Right ventricle myocardium superior (tissue), 1 donor: ENCODE measurements around the gene ZCCHC8. TPM values are rescaled to one million over a fixed set of nuclear protein-coding genes. Genes with fewer than 3 reads are reported as not detected.
A peak's percentile ranks its signal among the peaks of the same experiment; 100 is the strongest.
"Not testable (repeated sequence)": the region's sequence is repeated elsewhere in the genome, so short reads cannot be mapped to it uniquely, and the experiment has no call there.

Experiments used
- ATAC-seq: fragments of 200-7000 bp; cut with Tn5 transposase; one replicate; pipeline ENCODE4 v1.9.1; 2020; ENCODE audit warnings: mild to moderate bottlenecking; ENCODE audit not compliant: poor library complexity
- DNase-seq: peaks from one replicate; pipeline ENCODE4 v3.0.0-alpha.2; 2020
- intact Hi-C: fragments of 100-400 bp; cut with DNase I; formaldehyde crosslinking; loops from one replicate; pipeline ENCODE4 v1.11.2; 2022
- total RNA-seq: library from RNA; stranded (reverse); fragmentation: NEBNext Ultra II Directional; extraction: Animal tissue kit (Norgen Biotek cat#: 25700); gene quantifications from one replicate; pipeline ENCODE4 v1.2.1, GENCODE V29; 2021
- donor health status: DM: no; HTN: yes; CAD: no; lungs with severe emphysema.

ZCCHC8 gene
- total RNA-seq, 1 donor from 2014 or later, result 8.0 TPM

DNA sequence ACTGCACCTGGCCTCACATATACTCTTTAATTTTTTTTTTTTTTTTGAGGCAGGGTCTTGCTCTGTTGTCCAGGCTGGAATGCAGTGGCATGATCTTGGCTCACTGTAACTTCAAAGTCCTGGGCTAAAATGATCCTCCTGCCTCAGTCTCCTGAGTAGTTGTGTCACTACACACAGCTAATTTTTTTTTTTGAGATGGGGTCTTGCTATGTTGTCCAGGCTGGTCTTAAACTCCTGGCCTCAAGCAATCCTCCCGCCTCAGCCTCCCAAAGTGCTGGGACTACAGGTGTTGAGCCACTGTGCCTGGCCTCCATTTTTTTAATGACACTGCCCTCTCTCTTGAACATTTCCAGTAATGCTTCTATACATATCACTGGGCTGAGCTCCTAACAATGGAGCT is 16.3 kb downstream of the ZCCHC8 start:
- DNase-seq, intact Hi-C loops, ATAC-seq: not testable (repeated sequence)

DNA sequence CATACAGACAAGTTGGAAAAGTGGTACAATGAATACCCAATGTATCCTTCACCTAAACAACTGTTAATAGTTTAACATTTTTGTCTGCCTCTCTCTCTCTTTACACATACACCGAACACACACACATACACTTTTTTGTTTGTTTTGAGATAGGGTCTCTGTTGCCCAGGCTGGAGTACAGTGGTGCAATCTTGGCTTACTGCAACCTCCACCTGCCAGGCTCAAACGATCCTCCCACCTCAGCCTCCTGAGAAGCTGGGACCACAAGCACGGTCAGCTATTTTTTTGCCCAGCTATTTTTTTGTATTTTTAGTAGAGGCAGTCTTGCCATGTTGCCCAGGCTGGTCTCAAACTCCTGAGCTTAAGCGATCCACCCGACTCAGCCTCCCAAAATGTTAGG is 16.8 kb downstream of the ZCCHC8 start:
- intact Hi-C loops, result no loop called here
- DNase-seq, result no peak
- no peak for ATAC-seq

DNA sequence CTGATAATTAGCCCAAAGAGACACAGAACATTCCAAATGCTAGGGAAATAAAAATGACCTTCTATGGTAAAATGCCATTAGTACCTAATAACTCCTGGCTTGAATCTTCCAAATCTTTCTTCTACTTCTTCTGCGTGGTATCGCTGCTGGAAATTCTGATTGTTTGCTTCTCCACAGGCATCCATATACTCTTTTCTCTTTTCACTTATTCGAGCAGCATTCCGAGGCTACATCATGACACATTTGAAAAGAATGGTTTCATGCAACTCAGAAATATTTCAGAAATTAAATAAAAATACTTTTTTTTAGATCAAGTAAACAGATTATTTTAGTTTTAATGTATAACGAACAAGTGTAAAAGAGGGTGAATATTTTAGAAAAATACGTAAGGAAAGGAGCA is 18.9 kb downstream of the ZCCHC8 start:
- DNase-seq (no peak), ATAC-seq (no peak)
- intact Hi-C loops, result no loop called here

DNA sequence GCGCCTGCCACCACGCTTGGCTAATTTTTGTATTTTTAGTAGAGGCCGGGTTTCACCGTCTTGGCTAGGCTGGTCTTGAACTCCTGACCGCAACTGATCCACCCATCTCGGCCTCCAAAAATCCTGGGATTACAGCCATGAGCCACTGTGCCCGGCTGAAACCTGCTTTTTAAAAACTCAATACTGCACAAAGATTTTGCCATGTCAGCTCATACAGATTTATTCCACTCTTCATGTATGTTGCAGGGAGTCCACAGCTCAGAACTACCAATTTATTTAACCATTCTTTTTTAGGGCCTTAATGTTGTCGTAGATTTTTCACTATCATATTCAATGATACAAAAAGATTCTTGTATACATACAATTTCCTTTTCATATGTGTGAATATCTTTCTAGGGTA is 20.0 kb downstream of the ZCCHC8 start:
- intact Hi-C loops, result no loop called here
- ATAC-seq (no peak), DNase-seq (no peak)

DNA sequence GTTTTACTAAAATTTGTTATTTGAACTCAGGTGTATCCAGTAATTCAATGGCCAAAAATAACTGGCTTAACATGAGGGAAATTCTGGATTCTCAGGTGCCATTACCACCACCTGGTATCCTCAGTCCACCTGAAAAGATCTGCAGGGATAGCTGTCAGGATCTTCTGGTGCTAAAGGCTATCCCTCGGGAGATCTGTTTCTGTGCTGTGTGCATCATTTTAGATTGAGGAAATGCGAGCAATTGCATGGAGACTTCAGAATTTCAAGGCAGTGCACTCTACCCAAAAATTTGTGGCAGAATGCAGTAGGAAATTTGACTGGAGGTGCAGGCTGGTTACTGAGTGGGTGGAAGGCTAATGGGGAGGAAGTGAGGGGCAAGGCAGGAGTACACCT is 26.4 kb downstream of the ZCCHC8 start:
- intact Hi-C loops, result loop anchor here (5.0 kb wide), 1 partner anchor 72 kb away; no protein-coding TSS in a partner anchor
- no peak for ATAC-seq
- no peak for DNase-seq

DNA sequence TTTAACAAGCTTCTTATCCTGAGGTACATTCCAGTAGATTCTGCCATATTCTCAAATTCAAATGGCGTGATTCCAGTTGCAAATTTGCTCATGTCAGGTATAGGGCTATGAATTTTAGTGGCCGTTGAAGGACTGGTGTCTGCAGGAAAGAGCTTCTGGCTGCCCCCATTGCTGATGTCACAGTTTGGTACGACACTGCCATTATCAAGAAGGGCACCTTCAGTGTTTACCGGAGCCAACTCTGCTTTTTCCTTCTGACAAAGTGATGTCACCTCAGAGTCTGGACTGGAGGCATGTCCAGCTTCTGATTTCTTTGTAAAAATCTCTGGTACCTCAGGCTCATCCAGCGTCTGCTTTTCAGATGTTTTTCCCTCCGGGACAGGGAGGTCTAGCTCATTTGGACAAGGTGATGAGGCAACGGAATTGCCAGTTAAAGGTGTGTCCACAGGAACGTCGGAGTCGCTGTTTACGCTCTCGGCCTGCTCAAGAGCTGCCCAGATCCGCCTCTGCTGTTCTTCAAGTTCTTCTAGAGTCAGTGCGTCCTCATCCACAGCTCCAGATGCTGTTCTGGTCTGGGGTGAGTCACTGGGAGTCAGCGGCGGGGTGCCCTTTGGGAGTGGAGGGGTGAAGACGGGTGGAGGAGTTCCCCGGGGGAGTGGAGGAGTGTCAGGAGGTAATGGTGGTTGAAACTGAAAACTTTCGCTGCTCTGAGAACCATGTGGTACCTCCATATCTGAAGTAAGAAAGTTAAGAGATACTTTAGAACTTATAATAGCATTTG is 27.0 kb downstream of the ZCCHC8 start:
- DNase-seq, result no peak

DNA sequence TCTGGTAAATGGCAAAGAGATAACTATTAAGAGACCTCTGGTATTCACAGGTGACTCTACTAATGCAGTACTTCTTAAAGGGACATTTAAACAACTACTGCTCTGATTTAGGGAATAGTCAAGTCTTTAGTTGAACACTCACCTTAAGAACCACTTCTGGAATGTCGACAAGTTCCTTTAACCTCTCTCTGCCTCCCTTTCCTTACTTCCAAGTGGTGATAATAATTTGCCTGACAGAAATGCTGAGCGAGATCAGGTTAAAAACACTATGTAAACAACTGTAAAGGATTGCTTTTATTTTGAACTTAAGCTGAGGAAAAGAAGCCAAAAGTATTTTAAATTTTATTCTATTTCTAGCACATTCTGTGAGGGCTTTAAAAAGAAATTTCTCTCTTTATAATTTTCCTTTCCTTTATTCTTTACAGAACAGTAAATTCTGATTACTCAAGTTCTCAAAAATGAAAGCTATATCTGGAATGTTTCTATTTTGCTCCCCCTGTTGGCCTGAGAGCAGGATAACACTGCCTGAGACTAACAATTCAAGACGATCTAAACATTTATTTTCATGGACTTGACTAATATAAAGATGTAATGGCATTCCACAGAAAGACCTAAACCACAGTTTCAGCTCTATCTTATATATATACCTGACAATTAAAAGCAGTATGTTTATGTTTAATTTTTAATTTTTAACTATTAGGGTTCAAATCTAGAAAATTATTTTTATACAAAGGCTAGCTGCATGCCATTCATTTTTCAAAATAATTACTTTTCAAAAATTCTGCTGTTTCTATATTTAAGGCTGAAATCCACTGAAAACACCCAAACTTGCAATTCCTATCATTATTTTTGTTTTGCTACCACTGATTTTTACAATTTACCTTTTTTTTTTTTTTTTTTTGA is 29.2 kb downstream of the ZCCHC8 start:
- DNase-seq (no peak), ATAC-seq (peak; percentile 72)
- intact Hi-C loops, result loop anchor here (5.0 kb wide), 1 partner anchor 69 kb away; no protein-coding TSS in a partner anchor

More for the DNA sequence above, 27.0 kb downstream of the ZCCHC8 start:
- intact Hi-C loops, result loop anchor here (5.0 kb wide), 1 partner anchor 71 kb away; no protein-coding TSS in a partner anchor
- peak; percentile 22 for ATAC-seq

DNA sequence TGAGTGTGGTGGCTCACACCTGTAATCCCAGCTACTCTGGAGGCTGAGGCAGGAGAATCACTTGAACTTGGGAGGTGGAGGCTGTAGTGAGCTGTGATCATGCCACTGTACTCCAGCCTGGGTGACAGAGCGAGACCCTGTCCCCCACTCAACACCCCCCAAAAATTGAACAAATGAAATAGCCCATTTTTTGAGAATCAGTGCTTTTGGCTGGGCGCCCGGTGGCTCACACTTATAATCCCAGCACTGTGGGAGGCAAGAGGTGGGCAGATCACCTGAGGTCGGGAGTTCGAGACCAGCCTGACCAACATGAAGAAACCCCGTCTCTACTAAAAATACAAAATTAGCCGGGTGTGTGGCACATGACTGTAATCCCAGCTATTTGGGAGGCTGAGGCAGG is 30.2 kb downstream of the ZCCHC8 start:
- not testable (repeated sequence) for ATAC-seq, DNase-seq
- intact Hi-C loops, result loop anchor here (5.0 kb wide), 1 partner anchor 68 kb away; no protein-coding TSS in a partner anchor

DNA sequence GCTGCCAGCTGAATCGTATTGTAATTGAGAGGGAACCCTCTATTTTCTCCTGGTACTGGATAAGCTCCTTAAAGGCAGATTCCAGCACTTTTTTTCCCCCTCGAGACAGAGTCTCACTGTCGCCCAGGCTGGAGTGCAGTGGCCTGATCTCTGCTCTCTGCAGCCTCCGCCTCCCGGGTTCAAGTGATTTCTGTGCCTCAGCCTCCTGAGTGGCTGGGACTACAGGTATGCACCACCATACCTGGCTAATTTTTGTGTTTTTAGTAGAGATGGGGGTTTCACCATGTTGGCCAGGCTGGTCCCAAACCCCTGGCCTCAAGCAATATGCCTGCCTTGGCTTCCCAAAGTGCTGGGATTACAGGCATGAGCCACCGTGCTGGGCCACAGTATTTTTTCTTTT is 30.9 kb downstream of the ZCCHC8 start:
- not testable (repeated sequence) for DNase-seq, ATAC-seq
- intact Hi-C loops, result loop anchor here (5.0 kb wide), 1 partner anchor 68 kb away; no protein-coding TSS in a partner anchor

DNA sequence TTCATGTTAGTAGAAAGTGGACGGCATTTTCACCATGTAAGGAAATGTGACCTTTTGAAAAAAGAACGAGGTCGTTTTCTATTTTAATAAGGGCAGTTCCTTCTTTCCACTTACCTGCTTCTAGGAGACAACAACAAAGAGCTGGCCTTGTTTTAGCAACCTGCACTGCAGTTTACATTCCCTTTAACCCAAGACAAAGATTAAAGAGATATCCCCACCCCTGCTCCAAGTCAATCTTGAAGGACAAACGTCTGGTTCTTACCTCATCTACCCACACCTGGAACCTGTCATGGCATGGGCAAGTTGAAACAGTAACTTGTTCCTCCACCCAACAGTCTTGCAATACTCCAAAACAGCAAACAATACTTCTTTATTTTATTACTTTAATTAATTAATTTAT is 32.7 kb downstream of the ZCCHC8 start:
- intact Hi-C loops, result no loop called here
- DNase-seq, result no peak
- no peak for ATAC-seq

DNA sequence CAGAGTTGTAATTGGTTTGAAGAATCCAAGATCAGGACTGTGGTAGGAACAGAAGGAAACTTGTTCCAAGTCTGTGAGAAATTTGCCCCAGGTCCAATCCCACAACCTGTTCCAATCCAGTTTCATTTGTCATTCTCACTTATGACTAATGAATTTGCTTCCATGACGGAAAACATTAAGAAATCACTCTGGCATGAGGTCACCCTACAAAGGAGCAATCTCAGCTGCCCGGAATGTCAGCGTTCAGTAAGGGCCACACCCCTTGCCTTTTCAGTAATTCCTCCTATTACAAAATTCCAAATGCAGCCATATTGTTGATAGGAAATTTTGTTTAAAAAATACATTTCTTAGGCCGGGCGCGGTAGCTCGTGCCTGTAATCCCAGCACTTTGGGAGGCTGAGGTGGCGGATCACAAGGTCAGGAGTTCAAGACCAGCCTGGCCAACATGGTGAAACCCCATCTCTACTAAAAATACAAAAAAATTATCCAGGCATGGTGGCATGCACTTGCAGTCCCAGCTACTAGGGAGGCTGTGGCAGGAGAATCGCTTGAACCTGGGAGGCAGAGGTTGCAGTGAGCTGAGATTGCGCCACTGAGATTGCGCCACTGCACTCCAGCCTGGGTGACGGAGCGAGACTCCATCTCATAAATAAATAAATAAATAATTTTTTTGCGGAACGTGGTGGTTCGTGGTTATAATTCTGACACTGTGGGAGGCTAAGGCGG is 36.3 kb downstream of the ZCCHC8 start:
- intact Hi-C loops, result not testable (repeated sequence)
- DNase-seq (peak; percentile 54), ATAC-seq (peak; percentile 64)

DNA sequence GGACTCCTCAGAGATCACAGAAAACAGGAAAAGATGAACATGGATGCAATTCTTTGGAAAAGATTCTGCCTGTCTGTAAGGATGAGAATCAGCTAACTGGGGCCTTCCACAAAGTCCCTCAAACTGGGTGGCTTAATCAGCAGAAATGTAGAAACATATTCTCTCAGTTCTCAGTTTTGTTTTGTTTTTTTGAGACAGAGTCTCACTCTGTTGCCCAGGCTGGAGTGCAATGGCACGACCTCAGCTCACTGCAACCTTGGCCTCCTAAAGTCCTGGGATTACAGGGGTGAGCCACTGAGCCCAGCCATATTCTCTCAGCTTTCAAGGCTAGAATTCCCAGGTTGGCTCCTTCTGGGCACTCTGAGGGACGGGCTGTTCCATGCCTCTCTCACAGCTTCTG is 40.1 kb downstream of the ZCCHC8 start:
- no peak for DNase-seq
- ATAC-seq, result no peak
- intact Hi-C loops, result no loop called here

DNA sequence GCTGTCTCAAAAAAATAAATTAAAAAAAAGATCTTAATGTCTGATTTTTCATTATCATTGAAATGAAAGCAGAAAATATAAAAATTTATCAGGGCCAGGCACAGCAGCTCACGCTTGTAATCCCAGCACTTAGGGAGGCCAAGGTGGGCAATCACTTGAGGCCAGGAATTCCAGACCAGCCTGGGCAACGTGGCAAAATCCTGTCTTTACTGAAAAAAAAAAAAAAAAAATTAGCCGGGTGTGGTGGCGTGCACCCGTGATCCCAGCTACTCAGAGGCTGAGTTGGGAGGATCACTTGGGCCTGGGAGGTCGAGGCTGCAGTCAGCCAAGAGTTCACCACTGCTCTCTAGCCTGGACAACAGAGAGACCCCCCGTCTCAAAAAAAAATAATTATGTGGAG is 40.7 kb downstream of the ZCCHC8 start:
- intact Hi-C loops, result no loop called here
- ATAC-seq, result no peak
- DNase-seq, result no peak

DNA sequence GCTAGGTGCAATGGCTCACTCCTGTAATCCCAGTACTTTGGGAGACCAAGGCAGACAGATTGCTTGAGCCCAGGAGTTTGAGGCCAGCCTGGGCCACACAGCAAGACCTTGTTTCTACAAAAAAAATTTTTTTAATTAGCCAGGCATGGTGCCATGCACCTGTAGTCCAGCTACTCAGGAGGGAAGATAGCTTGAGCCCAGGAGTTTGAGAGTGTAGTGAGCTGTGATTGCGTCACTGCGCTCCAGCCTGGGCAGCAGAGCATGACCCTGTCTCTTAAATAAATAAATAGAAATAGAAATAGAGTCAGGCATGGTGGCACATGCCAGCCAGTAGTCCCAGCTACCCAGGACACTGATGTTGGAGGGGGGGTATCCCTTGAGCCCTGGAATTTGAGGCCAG is 41.5 kb downstream of the ZCCHC8 start:
- DNase-seq (no peak), ATAC-seq (no peak)
- intact Hi-C loops, result no loop called here

DNA sequence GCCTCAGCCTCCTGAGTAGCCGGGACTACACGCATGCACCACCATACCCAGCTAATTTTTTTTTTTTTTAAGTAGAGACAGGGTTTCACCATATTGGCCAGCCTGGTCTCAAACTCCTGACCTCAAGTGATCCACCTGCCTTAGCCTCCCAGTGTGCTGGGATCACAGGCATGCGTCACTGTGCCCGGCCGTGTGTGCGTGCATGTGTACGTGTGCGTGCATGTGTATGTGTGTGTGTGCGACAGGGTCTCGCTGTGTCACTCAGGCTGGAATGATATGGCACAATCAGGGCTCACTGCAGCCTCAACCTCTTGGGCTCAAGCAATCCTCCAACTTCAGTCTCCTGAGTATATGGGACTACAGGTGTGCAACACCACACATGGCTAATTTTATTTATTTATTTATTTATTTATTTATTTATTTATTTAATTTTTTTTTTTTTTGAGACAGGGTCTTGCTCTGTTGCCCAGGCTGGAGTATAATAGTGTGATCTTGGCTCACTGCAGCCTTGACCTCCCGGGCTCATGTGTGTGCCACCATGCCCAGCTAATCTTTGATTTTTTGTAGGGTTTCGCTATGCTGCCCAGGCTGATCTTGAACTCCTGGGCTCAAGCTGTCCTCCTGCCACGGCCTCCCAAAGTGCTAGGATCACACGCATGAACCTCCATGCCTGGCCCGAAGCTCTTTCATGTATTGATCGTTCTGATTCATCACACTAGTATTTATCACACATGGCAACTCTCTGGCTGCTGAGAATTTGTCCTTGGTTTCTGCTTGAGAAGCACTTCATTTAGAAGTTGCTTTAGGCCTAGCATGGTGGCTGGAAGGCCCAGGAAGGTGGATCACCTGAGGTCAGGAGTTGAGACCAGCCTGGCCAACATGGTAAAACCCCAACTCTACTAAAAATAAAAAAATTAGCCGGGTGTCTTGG is 42.4 kb downstream of the ZCCHC8 start:
- intact Hi-C loops, result no loop called here
- ATAC-seq (no peak), DNase-seq (no peak)

DNA sequence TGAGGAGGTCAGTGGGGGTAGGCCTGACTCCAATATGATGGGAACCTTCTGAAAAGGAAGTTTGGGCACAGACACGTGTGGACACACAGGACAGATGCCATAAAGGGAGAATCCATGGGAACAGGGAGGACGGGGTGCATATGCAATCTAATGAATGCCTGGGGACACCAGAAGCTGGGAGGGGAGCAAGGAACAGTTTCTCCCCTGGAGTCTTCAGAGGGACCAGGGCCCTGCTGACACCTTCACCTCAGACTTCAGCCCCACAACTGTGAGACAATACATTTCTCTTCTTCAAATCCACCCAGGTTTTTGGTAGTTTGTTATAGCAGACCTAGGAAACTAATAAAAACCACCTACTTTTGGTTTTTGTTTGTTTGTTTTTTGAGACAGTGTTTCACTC is 43.1 kb downstream of the ZCCHC8 start:
- no peak for ATAC-seq
- DNase-seq, result no peak
- intact Hi-C loops, result no loop called here

DNA sequence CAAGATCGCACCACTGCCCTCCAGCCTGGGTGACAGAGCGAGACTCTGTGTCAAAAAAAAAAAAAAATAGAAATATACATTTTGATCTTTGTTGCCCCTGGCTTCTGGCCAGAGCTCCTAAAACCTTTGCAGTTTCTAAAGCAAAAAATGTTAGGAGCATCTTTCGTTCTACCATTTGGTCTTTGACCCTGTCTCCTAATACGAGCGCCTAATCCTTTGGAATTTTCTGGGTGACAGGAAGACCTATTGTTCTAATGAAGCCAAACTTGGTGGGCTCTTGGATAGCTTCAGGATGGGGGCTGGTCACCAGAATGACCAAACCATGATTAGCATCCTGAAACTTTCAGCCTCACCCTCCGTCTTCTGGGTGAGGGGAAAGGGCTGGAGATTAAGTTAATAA is 46.0 kb downstream of the ZCCHC8 start:
- ATAC-seq, result no peak
- intact Hi-C loops, result no loop called here
- no peak for DNase-seq

DNA sequence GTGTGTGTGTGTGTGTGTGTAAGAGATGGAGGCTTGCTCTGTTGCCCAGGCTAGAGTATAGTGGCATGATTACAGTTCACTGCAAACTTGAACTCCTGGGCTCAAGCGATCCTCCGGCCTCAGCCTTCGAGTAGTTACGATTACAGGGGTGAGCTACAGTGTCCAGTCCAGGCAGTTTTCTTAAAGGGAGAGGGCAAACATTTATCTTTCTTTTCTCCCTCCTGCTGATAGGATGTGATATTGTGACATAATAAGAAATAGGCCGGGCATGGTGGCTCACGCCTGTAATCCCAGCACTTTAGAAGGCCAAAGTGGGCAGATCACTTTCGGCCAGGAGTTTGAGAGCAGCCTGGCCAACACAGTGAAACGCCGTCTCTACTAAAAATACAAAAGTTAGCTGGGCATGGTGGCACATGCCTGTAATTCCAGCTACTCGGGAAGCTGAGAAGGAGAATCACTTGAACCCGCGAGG is 46.4 kb downstream of the ZCCHC8 start:
- ATAC-seq, result no peak
- no peak for DNase-seq
- intact Hi-C loops, result no loop called here
